ENCODE data around the gene GOLGA6L9.
"Not testable (repeated sequence)": the region's sequence is repeated elsewhere in the genome, so short reads cannot be mapped to it uniquely, and the experiment has no call there.

GOLGA6L9 gene

GRCh38 chr15:82429693-82430092, at the start of gene GOLGA6L9:
Gene GOLGA6L9 (plus strand): TSS chr15:82429816. CDS start chr15:82430080, 264 bp downstream.
- H3K9me3 ChIP-seq (ENCODE audit: insufficient read depth, low read depth, low read length); H3K4me1 ChIP-seq (ENCODE audit: insufficient read depth, low read length, poor library complexity, severe bottlenecking); H3K9me2 ChIP-seq (replicated peaks; ENCODE audit: low read depth, low read length); H2AFZ ChIP-seq (ENCODE audit: low read length); H3K27me3 ChIP-seq (ENCODE audit: insufficient read depth, low read length, poor library complexity, severe bottlenecking); H4K20me1 ChIP-seq (ENCODE audit: insufficient read depth, low read length, poor library complexity, severe bottlenecking); H3F3A ChIP-seq (ENCODE audit: low read depth); H3K36me3 ChIP-seq (ENCODE audit: insufficient read depth, low read length); H3K4me2 ChIP-seq (ENCODE audit: low read depth, low read length, poor library complexity, severe bottlenecking); H3K79me2 ChIP-seq (ENCODE audit: insufficient read depth, low read length); H3K4me3 ChIP-seq (ENCODE audit: low read length, poor library complexity, severe bottlenecking); H3K9ac ChIP-seq (ENCODE audit: low read depth, low read length, poor library complexity, severe bottlenecking): not testable (repeated sequence)

- not testable (repeated sequence) for H3F3A ChIP-seq (ENCODE audit: low read depth); H3K9me2 ChIP-seq (replicated peaks; ENCODE audit: low read depth, low read length); H2AFZ ChIP-seq (ENCODE audit: low read length); H3K36me3 ChIP-seq (ENCODE audit: insufficient read depth, low read length); H3K9ac ChIP-seq (ENCODE audit: low read depth, low read length, poor library complexity, severe bottlenecking); H3K4me1 ChIP-seq (ENCODE audit: insufficient read depth, low read length, poor library complexity, severe bottlenecking); H3K9me3 ChIP-seq (ENCODE audit: insufficient read depth, low read depth, low read length); H3K4me3 ChIP-seq (ENCODE audit: low read length, poor library complexity, severe bottlenecking); H3K79me2 ChIP-seq (ENCODE audit: insufficient read depth, low read length); H4K20me1 ChIP-seq (ENCODE audit: insufficient read depth, low read length, poor library complexity, severe bottlenecking); H3K4me2 ChIP-seq (ENCODE audit: low read depth, low read length, poor library complexity, severe bottlenecking); H3K27me3 ChIP-seq (ENCODE audit: insufficient read depth, low read length, poor library complexity, severe bottlenecking)
These were observed 48.2 kb upstream of the GOLGA6L9 start for GRCh38 chr15:82381330-82381955.

GRCh38 chr15:82387209-82387608, 42.4 kb upstream of the GOLGA6L9 start:
- H3K9ac ChIP-seq (ENCODE audit: low read depth, low read length, poor library complexity, severe bottlenecking); H3K27me3 ChIP-seq (ENCODE audit: insufficient read depth, low read length, poor library complexity, severe bottlenecking); H3K36me3 ChIP-seq (ENCODE audit: insufficient read depth, low read length); H4K20me1 ChIP-seq (ENCODE audit: insufficient read depth, low read length, poor library complexity, severe bottlenecking); H2AFZ ChIP-seq (ENCODE audit: low read length); H3K79me2 ChIP-seq (ENCODE audit: insufficient read depth, low read length); H3K4me3 ChIP-seq (ENCODE audit: low read length, poor library complexity, severe bottlenecking); H3K9me3 ChIP-seq (ENCODE audit: insufficient read depth, low read depth, low read length); H3K9me2 ChIP-seq (replicated peaks; ENCODE audit: low read depth, low read length); H3K4me2 ChIP-seq (ENCODE audit: low read depth, low read length, poor library complexity, severe bottlenecking); H3F3A ChIP-seq (ENCODE audit: low read depth); H3K4me1 ChIP-seq (ENCODE audit: insufficient read depth, low read length, poor library complexity, severe bottlenecking): not testable (repeated sequence)

- H4K20me1 ChIP-seq (ENCODE audit: insufficient read depth, low read length, poor library complexity, severe bottlenecking), result not testable (repeated sequence)
These were observed 39.5 kb upstream of the GOLGA6L9 start for GRCh38 chr15:82390152-82390551.

GRCh38 chr15:82392077-82392476, 37.5 kb upstream of the GOLGA6L9 start:
- H3K9ac ChIP-seq (ENCODE audit: low read depth, low read length, poor library complexity, severe bottlenecking); H3K4me2 ChIP-seq (ENCODE audit: low read depth, low read length, poor library complexity, severe bottlenecking); H3F3A ChIP-seq (ENCODE audit: low read depth); H2AFZ ChIP-seq (ENCODE audit: low read length); H4K20me1 ChIP-seq (ENCODE audit: insufficient read depth, low read length, poor library complexity, severe bottlenecking); H3K9me3 ChIP-seq (ENCODE audit: insufficient read depth, low read depth, low read length); H3K36me3 ChIP-seq (ENCODE audit: insufficient read depth, low read length); H3K4me3 ChIP-seq (ENCODE audit: low read length, poor library complexity, severe bottlenecking); H3K4me1 ChIP-seq (ENCODE audit: insufficient read depth, low read length, poor library complexity, severe bottlenecking); H3K27me3 ChIP-seq (ENCODE audit: insufficient read depth, low read length, poor library complexity, severe bottlenecking); H3K79me2 ChIP-seq (ENCODE audit: insufficient read depth, low read length); H3K9me2 ChIP-seq (replicated peaks; ENCODE audit: low read depth, low read length): not testable (repeated sequence)

More at GRCh38 chr15:82390152-82390551, 39.5 kb upstream of the GOLGA6L9 start:
- H3K9me3 ChIP-seq (ENCODE audit: insufficient read depth, low read depth, low read length); H3K27me3 ChIP-seq (ENCODE audit: insufficient read depth, low read length, poor library complexity, severe bottlenecking); H2AFZ ChIP-seq (ENCODE audit: low read length); H3K9ac ChIP-seq (ENCODE audit: low read depth, low read length, poor library complexity, severe bottlenecking); H3F3A ChIP-seq (ENCODE audit: low read depth); H3K4me2 ChIP-seq (ENCODE audit: low read depth, low read length, poor library complexity, severe bottlenecking); H3K4me1 ChIP-seq (ENCODE audit: insufficient read depth, low read length, poor library complexity, severe bottlenecking); H3K79me2 ChIP-seq (ENCODE audit: insufficient read depth, low read length); H3K36me3 ChIP-seq (ENCODE audit: insufficient read depth, low read length); H3K9me2 ChIP-seq (replicated peaks; ENCODE audit: low read depth, low read length); H3K4me3 ChIP-seq (ENCODE audit: low read length, poor library complexity, severe bottlenecking): not testable (repeated sequence)
